ENCODE data around the gene PI4K2A.
"Not testable (repeated sequence)": the region's sequence is repeated elsewhere in the genome, so short reads cannot be mapped to it uniquely, and the experiment has no call there.

Gene PI4K2A

DNA sequence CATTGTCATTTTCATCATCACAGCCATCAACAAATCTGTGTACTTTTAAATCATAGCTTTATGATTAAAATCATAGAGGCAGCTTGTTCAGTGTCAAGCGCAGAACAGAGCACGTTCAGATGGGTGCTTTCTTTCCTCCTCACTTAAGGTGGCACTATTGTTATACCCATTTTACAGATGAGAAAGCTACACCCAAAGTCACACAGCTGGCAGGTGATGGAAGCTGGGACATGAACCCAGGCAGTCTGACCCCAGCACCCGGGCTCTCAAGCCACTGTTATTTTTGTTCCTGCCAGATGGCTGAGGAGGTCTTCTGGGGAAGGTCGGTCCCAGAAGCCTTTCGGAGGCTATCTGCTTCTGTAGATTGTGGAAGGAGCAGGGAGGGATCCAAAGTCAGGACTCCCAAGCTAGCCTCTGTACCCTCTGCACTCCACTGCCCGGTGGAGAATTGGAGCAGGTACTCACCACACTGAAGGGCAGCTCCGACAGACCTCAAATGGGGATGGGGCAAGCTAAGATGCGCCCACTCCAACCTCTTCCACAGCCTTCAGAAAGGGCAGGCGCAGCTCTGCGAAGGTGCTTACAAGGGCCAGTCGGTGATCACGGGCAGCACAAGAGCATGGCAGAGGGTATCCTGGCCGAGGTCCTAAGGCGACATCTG, 46.0 kb downstream of the PI4K2A start:
- DNase-seq (ENCODE audit: low read depth) = no peak
- TF ChIP-seq, protein P1, sequence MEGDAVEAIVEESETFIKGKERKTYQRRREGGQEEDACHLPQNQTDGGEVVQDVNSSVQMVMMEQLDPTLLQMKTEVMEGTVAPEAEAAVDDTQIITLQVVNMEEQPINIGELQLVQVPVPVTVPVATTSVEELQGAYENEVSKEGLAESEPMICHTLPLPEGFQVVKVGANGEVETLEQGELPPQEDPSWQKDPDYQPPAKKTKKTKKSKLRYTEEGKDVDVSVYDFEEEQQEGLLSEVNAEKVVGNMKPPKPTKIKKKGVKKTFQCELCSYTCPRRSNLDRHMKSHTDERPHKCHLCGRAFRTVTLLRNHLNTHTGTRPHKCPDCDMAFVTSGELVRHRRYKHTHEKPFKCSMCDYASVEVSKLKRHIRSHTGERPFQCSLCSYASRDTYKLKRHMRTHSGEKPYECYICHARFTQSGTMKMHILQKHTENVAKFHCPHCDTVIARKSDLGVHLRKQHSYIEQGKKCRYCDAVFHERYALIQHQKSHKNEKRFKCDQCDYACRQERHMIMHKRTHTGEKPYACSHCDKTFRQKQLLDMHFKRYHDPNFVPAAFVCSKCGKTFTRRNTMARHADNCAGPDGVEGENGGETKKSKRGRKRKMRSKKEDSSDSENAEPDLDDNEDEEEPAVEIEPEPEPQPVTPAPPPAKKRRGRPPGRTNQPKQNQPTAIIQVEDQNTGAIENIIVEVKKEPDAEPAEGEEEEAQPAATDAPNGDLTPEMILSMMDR (IDR thresholded peaks at IDR 0.05; ENCODE audit: low read depth, low read length, missing control alignments) = no peak
- in situ Hi-C loops (cut with HindIII; ENCODE audit: low sequenced_read_pairs) = loop anchor here (5.0 kb wide), 1 partner anchor 41 kb away; no protein-coding TSS in a partner anchor
- H3K4me3 ChIP-seq (ENCODE audit: low read depth, low read length) = peak overlapping the region; percentile 64

DNA sequence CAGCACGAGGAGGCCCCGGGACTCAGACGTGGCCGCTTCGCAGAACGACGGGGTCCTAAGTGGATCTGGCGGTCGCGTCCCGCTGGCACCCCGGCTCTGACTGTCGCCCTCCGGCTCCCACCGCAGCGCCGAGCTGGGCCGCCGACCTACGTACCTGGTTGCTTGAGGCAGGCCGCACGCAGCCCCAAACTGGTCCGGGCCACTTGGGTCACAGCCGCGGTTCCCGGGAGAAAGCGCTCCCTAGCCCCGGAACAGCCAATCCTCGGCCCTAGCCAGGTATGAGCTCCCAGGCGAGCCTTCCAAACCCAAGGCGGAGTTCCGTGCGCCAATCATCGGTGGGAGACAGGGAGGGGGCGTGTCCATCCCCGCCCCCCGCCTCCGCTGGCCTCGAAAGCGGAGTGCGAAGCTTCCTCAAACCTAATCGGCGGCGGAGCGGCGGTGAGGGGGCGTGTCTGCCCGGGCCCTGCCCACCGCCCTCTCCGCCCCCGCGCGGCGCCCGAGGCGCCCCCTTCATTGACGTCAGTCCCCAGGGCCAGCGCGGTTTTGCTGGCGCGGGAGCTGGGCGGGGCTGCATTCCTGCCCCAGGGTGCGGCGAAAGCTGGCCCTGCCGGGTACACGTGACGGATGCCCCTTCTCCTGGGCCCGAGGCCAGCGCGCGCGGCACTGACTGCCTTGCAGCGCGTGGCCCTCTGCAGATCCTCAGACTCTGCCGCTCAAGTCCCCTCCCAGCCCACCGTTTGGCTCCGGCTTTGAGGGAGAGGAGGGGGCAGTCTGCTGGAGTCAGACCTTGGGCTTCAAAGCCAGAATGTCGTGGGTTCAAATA, 46.7 kb downstream of the PI4K2A start, which contains the start of gene AVPI1:
Gene AVPI1, minus strand, starts transcription at position 280 of the 823 bp plus-strand sequence. CDS start 7,336 bp downstream, outside the sequence.
- DNase-seq (ENCODE audit: low read depth) = peak; percentile 76
- TF ChIP-seq, protein P1 (IDR thresholded peaks at IDR 0.05; ENCODE audit: low read depth, low read length, missing control alignments) = no peak
- in situ Hi-C loops (cut with HindIII; ENCODE audit: low sequenced_read_pairs) = loop anchor here (5.0 kb wide), 1 partner anchor 40 kb away; no protein-coding TSS in a partner anchor
- H3K4me3 ChIP-seq (ENCODE audit: low read depth, low read length) = peak within 1 kb of the TSS; percentile 64

DNA sequence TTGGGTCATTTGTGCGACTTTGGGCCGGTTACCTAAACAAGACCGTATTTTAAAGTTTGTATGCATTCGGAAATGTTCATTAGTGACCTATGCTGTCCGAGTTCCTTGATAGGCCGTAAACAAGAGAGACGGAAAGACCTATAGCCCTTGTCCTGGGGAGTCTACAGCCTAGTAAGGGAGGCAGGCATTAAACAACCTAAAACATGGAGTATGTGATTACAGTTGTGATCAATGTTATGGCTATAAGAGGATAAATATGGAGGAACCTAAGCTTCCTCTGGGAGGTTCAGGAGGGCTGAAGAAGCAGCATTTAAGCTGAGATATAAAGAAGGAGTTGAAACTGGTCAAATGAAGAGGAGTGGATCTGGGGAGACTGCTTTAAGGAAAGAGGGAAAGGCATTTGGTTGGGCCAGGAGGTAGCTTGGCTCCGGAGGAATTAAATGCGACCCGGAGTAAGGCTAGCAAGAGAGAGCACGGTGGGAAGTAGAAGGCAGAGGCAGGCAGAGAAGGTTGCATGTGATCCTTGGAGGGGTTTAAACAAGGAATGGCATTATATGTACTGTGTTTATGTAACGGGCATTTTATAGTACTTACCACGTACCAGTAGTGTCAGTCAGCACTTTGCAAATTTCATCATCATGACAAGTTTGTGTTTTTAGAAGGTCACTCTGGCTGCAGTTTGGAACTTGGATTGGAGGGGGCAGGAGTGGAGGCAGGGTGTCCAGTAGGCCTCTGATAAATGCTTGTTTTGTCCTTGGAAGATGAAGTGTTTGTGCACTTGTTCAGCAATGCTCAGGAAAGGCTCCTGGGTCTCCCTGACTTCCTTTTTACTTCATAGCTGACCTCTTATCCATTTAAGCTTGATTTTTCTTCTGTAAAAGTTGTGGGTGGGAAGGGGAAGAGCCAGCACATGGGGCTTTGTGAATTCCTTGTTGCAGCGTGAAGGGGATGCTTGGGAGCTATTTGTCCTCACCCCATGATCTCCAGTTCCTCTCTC, 47.6 kb downstream of the PI4K2A start:
- peak overlapping the region; percentile 64 for H3K4me3 ChIP-seq (ENCODE audit: low read depth, low read length)
- TF ChIP-seq, protein P1 (IDR thresholded peaks at IDR 0.05; ENCODE audit: low read depth, low read length, missing control alignments) = no peak
- no peak for DNase-seq (ENCODE audit: low read depth)
- in situ Hi-C loops (cut with HindIII; ENCODE audit: low sequenced_read_pairs) = loop anchor here (5.0 kb wide), 1 partner anchor 39 kb away; no protein-coding TSS in a partner anchor

DNA sequence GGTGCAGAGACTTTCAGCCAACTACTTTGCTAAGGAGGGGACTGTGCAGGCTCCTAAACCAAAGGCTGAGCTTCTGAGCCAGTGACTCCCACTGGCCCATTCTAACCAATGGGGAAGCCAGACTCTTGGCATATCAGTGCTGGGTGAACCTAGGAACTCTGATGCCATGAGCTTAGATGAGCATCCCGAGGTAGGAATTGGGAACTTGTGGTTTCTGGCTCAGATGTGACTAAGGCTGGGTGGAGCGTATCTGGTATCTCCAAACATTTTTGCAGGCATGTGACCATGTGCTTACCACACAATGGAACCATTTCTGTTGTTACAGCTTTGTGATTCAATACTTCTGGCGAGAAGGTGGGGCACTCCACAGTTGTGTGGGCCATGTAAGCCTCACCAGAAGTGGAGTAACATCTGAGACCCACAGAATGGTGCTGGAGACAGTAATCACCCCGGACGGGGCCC, 49.1 kb downstream of the PI4K2A start:
- no peak overlapping the region for H3K4me3 ChIP-seq (ENCODE audit: low read depth, low read length)
- TF ChIP-seq, protein P1 (IDR thresholded peaks at IDR 0.05; ENCODE audit: low read depth, low read length, missing control alignments) = no peak
- in situ Hi-C loops (cut with HindIII; ENCODE audit: low sequenced_read_pairs) = loop anchor here (5.0 kb wide), 1 partner anchor 38 kb away; no protein-coding TSS in a partner anchor
- DNase-seq (ENCODE audit: low read depth) = peak; percentile 62

DNA sequence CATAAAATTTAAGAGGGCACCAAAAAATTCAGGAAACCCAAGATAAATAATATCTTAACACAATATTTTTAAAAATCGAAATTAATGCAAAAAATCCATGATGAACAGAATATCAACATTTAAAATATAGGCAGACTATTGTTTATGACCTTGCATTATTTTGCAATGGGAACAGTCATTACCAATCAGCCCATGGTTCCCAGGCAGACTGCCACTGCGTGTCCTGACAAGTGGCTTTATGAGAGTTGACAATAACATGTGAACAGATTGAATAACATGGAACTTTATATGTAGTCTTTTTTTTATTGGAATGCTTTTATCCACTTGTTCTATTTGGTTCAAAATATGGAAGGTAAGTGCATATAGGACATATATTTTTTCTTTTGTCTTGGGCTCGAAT, 49.7 kb downstream of the PI4K2A start:
- in situ Hi-C loops (cut with HindIII; ENCODE audit: low sequenced_read_pairs) = no loop called here
- no peak overlapping the region for H3K4me3 ChIP-seq (ENCODE audit: low read depth, low read length)
- TF ChIP-seq, protein P1 (IDR thresholded peaks at IDR 0.05; ENCODE audit: low read depth, low read length, missing control alignments) = no peak
- no peak for DNase-seq (ENCODE audit: low read depth)

DNA sequence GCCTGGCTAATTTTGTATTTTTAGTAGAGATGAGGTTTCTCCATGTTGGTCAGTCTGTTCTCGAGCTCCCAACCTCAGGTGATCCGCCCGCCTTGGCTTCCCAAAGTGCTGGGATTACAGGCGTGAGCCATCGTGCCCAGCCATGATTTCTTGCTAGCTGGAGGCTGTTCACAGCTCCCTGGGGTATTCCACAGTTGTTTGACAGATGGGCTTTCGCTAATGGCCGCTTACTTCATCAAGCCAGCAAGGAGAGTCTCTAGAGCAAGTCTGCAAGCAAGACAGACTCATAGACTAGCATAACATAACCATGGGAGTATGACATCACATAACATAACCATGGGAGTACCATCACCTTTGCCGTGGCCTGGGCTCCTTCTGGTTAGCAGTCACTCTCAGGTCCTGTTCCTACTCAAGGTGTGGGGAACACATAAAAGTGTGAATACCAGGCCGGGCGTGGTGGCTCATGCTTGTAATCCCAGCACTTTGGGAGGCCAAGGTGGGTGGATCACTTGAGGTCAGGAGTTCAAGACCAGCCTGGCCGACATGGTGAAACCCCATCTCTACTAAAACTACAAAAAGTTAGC, 57.7 kb downstream of the PI4K2A start:
- in situ Hi-C loops (cut with HindIII; ENCODE audit: low sequenced_read_pairs); DNase-seq (ENCODE audit: low read depth); H3K4me3 ChIP-seq (ENCODE audit: low read depth, low read length): not testable (repeated sequence)

Measured in astrocyte of the cerebellum (primary cell).